ENCODE data around the gene TDRD10. TPM values are rescaled to one million over a fixed set of nuclear protein-coding genes. Genes with fewer than 3 reads are reported as not detected.

Gene TDRD10
- total RNA-seq, 1 donor from 2014 or later, result not detected

DNA sequence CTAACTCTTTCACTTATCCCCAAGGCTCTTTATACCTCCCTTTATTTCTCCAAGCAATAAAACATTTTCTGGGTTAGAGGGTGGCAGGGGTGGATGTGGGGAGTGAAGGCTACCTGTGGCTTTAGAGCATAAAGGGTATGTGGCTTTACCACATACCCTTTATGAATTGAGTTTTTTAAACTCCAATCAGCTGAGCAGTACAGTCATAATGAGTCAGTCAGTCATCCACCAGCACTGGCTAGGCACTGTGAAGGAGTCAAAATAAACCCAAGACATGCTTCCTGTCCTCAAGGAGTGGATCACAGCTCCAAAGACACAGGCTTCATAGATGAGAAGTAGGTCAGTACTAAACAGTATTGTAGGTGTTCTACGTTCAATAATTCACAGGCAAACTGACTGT lies 2.6 kb upstream of the TDRD10 start:
- TF ChIP-seq, protein P1, sequence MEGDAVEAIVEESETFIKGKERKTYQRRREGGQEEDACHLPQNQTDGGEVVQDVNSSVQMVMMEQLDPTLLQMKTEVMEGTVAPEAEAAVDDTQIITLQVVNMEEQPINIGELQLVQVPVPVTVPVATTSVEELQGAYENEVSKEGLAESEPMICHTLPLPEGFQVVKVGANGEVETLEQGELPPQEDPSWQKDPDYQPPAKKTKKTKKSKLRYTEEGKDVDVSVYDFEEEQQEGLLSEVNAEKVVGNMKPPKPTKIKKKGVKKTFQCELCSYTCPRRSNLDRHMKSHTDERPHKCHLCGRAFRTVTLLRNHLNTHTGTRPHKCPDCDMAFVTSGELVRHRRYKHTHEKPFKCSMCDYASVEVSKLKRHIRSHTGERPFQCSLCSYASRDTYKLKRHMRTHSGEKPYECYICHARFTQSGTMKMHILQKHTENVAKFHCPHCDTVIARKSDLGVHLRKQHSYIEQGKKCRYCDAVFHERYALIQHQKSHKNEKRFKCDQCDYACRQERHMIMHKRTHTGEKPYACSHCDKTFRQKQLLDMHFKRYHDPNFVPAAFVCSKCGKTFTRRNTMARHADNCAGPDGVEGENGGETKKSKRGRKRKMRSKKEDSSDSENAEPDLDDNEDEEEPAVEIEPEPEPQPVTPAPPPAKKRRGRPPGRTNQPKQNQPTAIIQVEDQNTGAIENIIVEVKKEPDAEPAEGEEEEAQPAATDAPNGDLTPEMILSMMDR (IDR thresholded peaks at IDR 0.05), result no peak
- Mint-ChIP-seq H3K36me3 (ENCODE audit: unreplicated experiment) (no peaks in the 10 kb centered on the region), H3K4me1 (ENCODE audit: unreplicated experiment) (peaks cover 2% of the 10 kb centered on the region), H3K27me3 (ENCODE audit: unreplicated experiment) (peaks cover 65% of the 10 kb centered on the region), H3K27ac (ENCODE audit: unreplicated experiment) (no peak overlapping the region), H3K9me3 (ENCODE audit: unreplicated experiment) (no peaks in the 10 kb centered on the region), H3K4me3 (ENCODE audit: unreplicated experiment) (no peak overlapping the region)
- no peak for DNase-seq (ENCODE audit: extremely low spot score, unreplicated experiment)

DNA sequence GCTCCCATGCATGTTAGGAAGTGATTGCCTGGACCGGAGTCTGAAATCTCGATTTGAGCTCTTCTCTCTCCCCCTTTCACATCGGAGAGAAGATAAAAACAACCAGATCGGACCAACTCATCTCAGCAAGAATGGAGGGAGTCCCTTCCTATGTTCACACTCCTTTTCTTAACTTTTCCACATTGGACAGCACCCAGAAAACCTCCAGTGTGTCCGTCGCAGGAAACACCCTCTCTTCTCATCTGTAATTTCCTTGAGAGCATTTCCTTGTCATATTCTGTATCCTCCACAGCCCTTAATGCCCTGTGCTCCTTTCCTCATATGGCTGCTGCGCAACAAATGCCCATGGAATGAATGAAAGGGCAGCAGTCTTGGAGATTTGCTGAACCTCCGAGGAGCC lies 1.5 kb upstream of the TDRD10 start:
- Mint-ChIP-seq H3K4me1 (ENCODE audit: unreplicated experiment) (peaks cover 2% of the 10 kb centered on the region), H3K4me3 (ENCODE audit: unreplicated experiment) (no peak overlapping the region), H3K9me3 (ENCODE audit: unreplicated experiment) (no peaks in the 10 kb centered on the region), H3K27me3 (ENCODE audit: unreplicated experiment) (peaks cover 73% of the 10 kb centered on the region), H3K36me3 (ENCODE audit: unreplicated experiment) (no peaks in the 10 kb centered on the region), H3K27ac (ENCODE audit: unreplicated experiment) (no peak overlapping the region)
- TF ChIP-seq, protein P1 (IDR thresholded peaks at IDR 0.05), result no peak
- DNase-seq (ENCODE audit: extremely low spot score, unreplicated experiment), result no peak

DNA sequence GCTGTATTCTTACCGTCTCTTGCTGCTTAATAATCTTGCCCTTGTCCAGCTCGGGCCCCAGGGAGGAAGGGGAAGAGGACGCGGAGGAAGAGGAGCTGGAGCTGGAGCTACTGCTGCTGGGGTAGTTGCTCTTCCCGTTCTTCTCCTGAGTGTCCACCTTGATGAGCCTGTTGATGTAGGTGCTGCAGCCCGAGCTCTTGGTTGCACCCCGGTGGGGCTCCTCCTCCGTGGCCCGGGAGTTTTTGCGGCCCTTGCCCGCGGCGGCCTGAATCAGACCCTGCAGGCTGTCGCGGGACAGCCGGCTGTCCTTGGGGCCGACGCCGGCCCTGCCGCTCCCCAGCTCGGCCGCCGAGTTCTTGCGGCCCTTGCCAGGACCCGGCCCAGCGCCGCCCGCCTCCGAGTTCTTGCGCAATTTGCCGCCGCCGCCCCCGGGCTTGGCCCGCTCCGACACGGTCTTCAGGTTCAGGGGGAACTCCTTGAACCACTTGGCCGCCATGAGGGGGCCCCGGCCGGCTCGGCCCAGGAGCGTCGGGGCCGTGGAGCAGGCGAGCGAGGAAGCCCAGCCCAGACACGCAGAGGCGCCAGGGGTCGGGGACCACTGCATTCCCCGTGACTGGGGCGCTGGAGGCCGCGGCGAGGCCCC lies 475 bp upstream of the TDRD10 start:
- Mint-ChIP-seq H3K27me3 (ENCODE audit: unreplicated experiment) (peaks cover 74% of the 10 kb centered on the region), H3K4me1 (ENCODE audit: unreplicated experiment) (peaks cover 2% of the 10 kb centered on the region), H3K27ac (ENCODE audit: unreplicated experiment) (no peak overlapping the region), H3K9me3 (ENCODE audit: unreplicated experiment) (no peaks in the 10 kb centered on the region), H3K4me3 (ENCODE audit: unreplicated experiment) (peak overlapping the region; percentile 12), H3K36me3 (ENCODE audit: unreplicated experiment) (no peaks in the 10 kb centered on the region)
- TF ChIP-seq, protein P1 (IDR thresholded peaks at IDR 0.05), result no peak
- DNase-seq (ENCODE audit: extremely low spot score, unreplicated experiment), result no peak

DNA sequence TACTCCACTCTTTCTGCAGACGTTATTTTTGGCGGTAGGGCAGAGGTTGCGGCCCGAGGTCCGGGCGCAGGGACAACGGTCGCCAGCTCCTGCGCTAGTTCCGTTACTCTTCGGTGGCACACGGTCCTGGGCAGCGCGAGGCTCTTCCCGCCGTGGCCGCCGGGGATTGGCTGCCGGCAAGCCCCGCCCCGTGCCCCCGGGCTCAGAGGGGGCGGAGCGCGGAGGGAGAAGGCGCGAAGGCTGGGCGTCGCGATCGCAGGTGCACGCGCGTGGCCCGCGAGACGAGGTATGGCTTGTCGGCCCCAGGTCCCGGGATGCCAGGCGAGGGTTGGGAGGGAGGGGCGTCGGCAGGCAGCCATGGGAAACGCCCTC lies 711 bp downstream of the TDRD10 start:
- H3K4me1 Mint-ChIP-seq (ENCODE audit: unreplicated experiment), result peaks cover 2% of the 10 kb centered on the region
- no peak for DNase-seq (ENCODE audit: extremely low spot score, unreplicated experiment)
- H3K4me3 Mint-ChIP-seq (ENCODE audit: unreplicated experiment), result no peak overlapping the region
- H3K9me3 Mint-ChIP-seq (ENCODE audit: unreplicated experiment), result no peaks in the 10 kb centered on the region
- H3K27me3 Mint-ChIP-seq (ENCODE audit: unreplicated experiment), result peaks cover 80% of the 10 kb centered on the region
- H3K27ac Mint-ChIP-seq (ENCODE audit: unreplicated experiment), result no peak overlapping the region
- TF ChIP-seq, protein P1 (IDR thresholded peaks at IDR 0.05), result no peak
- H3K36me3 Mint-ChIP-seq (ENCODE audit: unreplicated experiment), result no peaks in the 10 kb centered on the region

DNA sequence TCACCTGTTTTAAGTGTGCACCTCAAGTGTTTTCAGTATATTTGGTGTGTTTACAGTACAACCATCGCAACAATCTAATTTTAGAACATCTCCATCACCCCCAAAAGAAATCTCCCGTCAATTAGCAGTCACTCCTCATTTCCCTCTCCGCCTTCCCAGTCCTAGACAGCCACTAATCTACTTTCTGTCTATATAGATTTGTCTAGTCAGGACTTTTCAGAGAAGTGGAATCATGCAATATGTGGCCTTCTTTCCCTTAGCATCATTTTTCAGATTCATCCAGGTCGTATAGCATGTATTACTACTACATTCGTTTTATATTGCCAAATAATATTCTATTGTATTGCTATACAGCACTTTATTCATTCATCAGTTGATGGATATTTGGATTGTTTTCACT lies 1.9 kb downstream of the TDRD10 start:
- no peak overlapping the region for H3K4me3 Mint-ChIP-seq (ENCODE audit: unreplicated experiment)
- TF ChIP-seq, protein P1 (IDR thresholded peaks at IDR 0.05), result no peak
- peaks cover 2% of the 10 kb centered on the region for H3K4me1 Mint-ChIP-seq (ENCODE audit: unreplicated experiment)

More for the DNA sequence above, 1.9 kb downstream of the TDRD10 start:
- H3K9me3 Mint-ChIP-seq (ENCODE audit: unreplicated experiment), result no peaks in the 10 kb centered on the region
- H3K36me3 Mint-ChIP-seq (ENCODE audit: unreplicated experiment), result no peaks in the 10 kb centered on the region
- no peak overlapping the region for H3K27ac Mint-ChIP-seq (ENCODE audit: unreplicated experiment)
- H3K27me3 Mint-ChIP-seq (ENCODE audit: unreplicated experiment), result peaks cover 84% of the 10 kb centered on the region
- DNase-seq (ENCODE audit: extremely low spot score, unreplicated experiment), result no peak

Measured in osteocyte (in vitro differentiated cells).